Liver (tissue), 9 donors: ENCODE measurements around the gene UBASH3B. TPM values are rescaled to one million over a fixed set of nuclear protein-coding genes. Genes with fewer than 3 reads are reported as not detected.

Experiments used
- DNase-seq: peaks from one replicate; pipeline ENCODE4 v3.0.0-alpha.2; 2017; ENCODE audit warnings: low spot score
- H3K27ac ChIP-seq, 2 donors: one replicate each; pipeline ENCODE4 v1.7.0; 2013; ENCODE audit warnings: inconsistent platforms in 2 of 2, low read length in 2 of 2, control low read depth in 1 of 2, low read depth in 1 of 2, mild to moderate bottlenecking in 1 of 2
- H3K27me3 ChIP-seq, 4 donors: one replicate each; pipeline versions ENCODE4 v1.6.1 to v1.7.0; 2013; ENCODE audit warnings: low read length in 3 of 4, inconsistent platforms in 1 of 4, mild to moderate bottlenecking in 1 of 4, moderate library complexity in 1 of 4; ENCODE audit not compliant: control insufficient read depth in 4 of 4, insufficient read depth in 4 of 4
- H3K36me3 ChIP-seq, 4 donors: one replicate each; pipeline versions ENCODE4 v1.6.1 to v1.7.0; 2013; ENCODE audit warnings: low read length in 3 of 4, mild to moderate bottlenecking in 3 of 4, low read depth in 1 of 4, moderate library complexity in 1 of 4; ENCODE audit not compliant: control insufficient read depth in 4 of 4, insufficient read depth in 3 of 4
- H3K4me1 ChIP-seq, 4 donors: one replicate each; pipeline versions ENCODE4 v1.6.1 to v1.7.0; 2013; ENCODE audit warnings: low read length in 3 of 4, mild to moderate bottlenecking in 3 of 4, moderate library complexity in 1 of 4; ENCODE audit not compliant: control insufficient read depth in 4 of 4, insufficient read depth in 4 of 4
- H3K4me3 ChIP-seq, 3 donors: one replicate each; pipeline versions ENCODE4 v1.6.1 to v1.7.0; 2013; ENCODE audit warnings: low read length in 3 of 3, control low read depth in 1 of 3, low read depth in 1 of 3, mild to moderate bottlenecking in 1 of 3
- H3K9ac ChIP-seq, 2 donors: one replicate each; pipeline ENCODE4 v1.7.0; 2013; ENCODE audit warnings: low read length in 2 of 2, mild to moderate bottlenecking in 2 of 2, moderate library complexity in 2 of 2, control low read depth in 1 of 2, low read depth in 1 of 2
- H3K9me3 ChIP-seq, 4 donors: one replicate each; pipeline versions ENCODE4 v1.6.1 to v1.7.0; 2013; ENCODE audit warnings: low read length in 3 of 4; ENCODE audit not compliant: control insufficient read depth in 4 of 4
- EGR1 ChIP-seq, 2 donors: IDR thresholded peaks; 2 replicates each; pipeline ENCODE4 v1.6.1; 2016 to 2018; ENCODE audit warnings: antibody characterized with exemption in 2 of 2, low read depth in 2 of 2
- FOXA1 ChIP-seq: IDR thresholded peaks from 2 replicates; pipeline ENCODE4 v1.6.1; 2016; ENCODE audit warnings: antibody characterized with exemption
- FOXA2 ChIP-seq: IDR thresholded peaks from 2 replicates; pipeline ENCODE4 v1.6.1; 2016; ENCODE audit warnings: antibody characterized with exemption
- GABPA ChIP-seq, 2 donors: IDR thresholded peaks in 1 of 2; conservative IDR thresholded peaks in 1 of 2; 2 replicates each; pipeline ENCODE4 v1.6.1; 2016; ENCODE audit warnings: antibody characterized with exemption in 2 of 2, mild to moderate bottlenecking in 1 of 2, moderate library complexity in 1 of 2
- HNF4A ChIP-seq, 2 donors: conservative IDR thresholded peaks; 2 replicates each; pipeline ENCODE4 v1.6.1; 2016; ENCODE audit warnings: antibody characterized with exemption in 2 of 2, mild to moderate bottlenecking in 2 of 2
- HNF4G ChIP-seq: IDR thresholded peaks from 2 replicates; pipeline ENCODE4 v1.6.1; 2016; ENCODE audit warnings: antibody characterized with exemption
- JUND ChIP-seq, 2 donors: IDR thresholded peaks; 2 replicates each; pipeline ENCODE4 v1.6.1; 2016; ENCODE audit warnings: antibody characterized with exemption in 2 of 2
- MAX ChIP-seq: IDR thresholded peaks from 2 replicates; pipeline ENCODE4 v1.6.1; 2016; ENCODE audit warnings: antibody characterized with exemption
- NR2F2 ChIP-seq: IDR thresholded peaks from 2 replicates; pipeline ENCODE4 v1.6.1; 2016; ENCODE audit warnings: antibody characterized with exemption
- RAD21 ChIP-seq, 2 donors: IDR thresholded peaks; 2 replicates each; pipeline ENCODE4 v1.6.1; 2016; ENCODE audit warnings: antibody characterized with exemption in 2 of 2, mild to moderate bottlenecking in 2 of 2
- REST ChIP-seq: IDR thresholded peaks from 2 replicates; pipeline ENCODE4 v1.6.1; 2016; ENCODE audit warnings: antibody characterized with exemption, mild to moderate bottlenecking
- RXRA ChIP-seq, 2 donors: IDR thresholded peaks; 2 replicates each; pipeline ENCODE4 v1.6.1; 2017 to 2018; ENCODE audit warnings: antibody characterized with exemption in 2 of 2, mild to moderate bottlenecking in 1 of 2
- SP1 ChIP-seq: IDR thresholded peaks from 2 replicates; pipeline ENCODE4 v1.6.1; 2018; ENCODE audit warnings: antibody characterized with exemption, mild to moderate bottlenecking
- TAF1 ChIP-seq: conservative IDR thresholded peaks from 2 replicates; pipeline ENCODE4 v1.6.1; 2016; ENCODE audit warnings: antibody characterized with exemption, mild to moderate bottlenecking
- YY1 ChIP-seq: IDR thresholded peaks from 2 replicates; pipeline ENCODE4 v1.6.1; 2016; ENCODE audit warnings: antibody characterized with exemption, mild to moderate bottlenecking
- WGBS: extraction: QIAGEN DNeasy Blood & Tissue Kit; methylation state at CpG from one replicate; pipeline ENCODE4 v1.1.7; 2013; 5-methylcytosine and 5-hydroxymethylcytosine counted together
- polyA plus RNA-seq, 2 donors: library from polyadenylated mRNA; stranded (reverse) in 1 of 2; unstranded in 1 of 2; fragments of 200-250 nt in 1 of 2; fragments of >200 nt in 1 of 2; fragmentation: Nextera tagmentation in 1 of 2; extraction: Ambion mirVana in 1 of 2; gene quantifications; one replicate each; pipeline versions ENCODE4 v1.2.1 to v1.2.3, GENCODE V29; 2013 to 2015
- total RNA-seq, 2 donors: library from RNA; depleted of rRNA; stranded (reverse); fragments of >200 nt; gene quantifications; one replicate each; pipeline ENCODE4 v1.2.3, GENCODE V29; 2014
- TF ChIP-seq, protein P1 (sequence below): IDR thresholded peaks from 2 replicates; pipeline ENCODE4 v1.6.1; 2016; ENCODE audit warnings: antibody characterized with exemption
- TF ChIP-seq, protein P2 (sequence below): fragments of 150-350 bp; IDR thresholded peaks from 2 replicates; pipeline ENCODE4 v1.5.1; 2017; ENCODE audit warnings: improper control_type of control experiment, low read depth, low read length; ENCODE audit not compliant: missing input control
- TF ChIP-seq, protein P3 (sequence below): IDR thresholded peaks from 2 replicates; pipeline ENCODE4 v1.6.1; 2016; ENCODE audit warnings: antibody characterized with exemption
- donor health status: healthy.
- donor health status: healthy.
- donor health status: healthy.
- donor health status: healthy.
- donor health status: healthy.

UBASH3B gene
- total and polyA plus RNA-seq, 4 donors, result 0.48 to 5.5 (median 2.5) TPM

DNA sequence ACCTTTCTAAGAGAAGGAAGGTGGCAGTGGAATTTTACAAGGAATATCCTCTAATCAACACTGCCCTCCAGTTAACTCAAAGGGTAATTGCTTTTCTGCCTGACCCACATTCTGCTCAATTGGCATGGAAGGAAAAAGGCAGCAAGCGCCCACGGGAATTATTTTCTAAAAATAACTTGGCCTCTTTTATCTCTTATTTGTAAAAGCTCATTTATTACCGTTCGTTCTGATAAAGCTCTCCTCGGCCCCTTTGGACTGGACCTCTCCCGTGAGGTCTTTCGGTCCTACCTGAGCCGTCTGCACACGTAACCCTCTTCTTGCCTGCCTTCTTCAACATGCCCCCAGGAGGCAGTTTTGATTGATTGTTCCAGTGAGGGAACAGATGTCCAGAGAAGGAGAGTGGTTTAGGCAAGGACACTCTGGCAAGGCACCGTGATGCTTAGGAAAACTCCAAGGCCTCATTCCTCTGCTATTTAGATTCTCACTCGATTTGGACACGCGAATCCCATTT is 129.6 kb downstream of the UBASH3B start:
- TF ChIP-seq RXRA (IDR thresholded peaks at IDR 0.05) (no peak), MAX (no peak), EGR1 (IDR thresholded peaks at IDR 0.05; ENCODE audit: low read depth in 2 of 2) (no peak), FOXA1 (no peak), SP1 (no peak), JUND (IDR thresholded peaks at IDR 0.05) (no peak), RAD21 (IDR thresholded peaks at IDR 0.05) (no peak), HNF4G (no peak), HNF4A (conservative IDR thresholded peaks at IDR 0.05) (no peak)
- TF ChIP-seq, protein P1, sequence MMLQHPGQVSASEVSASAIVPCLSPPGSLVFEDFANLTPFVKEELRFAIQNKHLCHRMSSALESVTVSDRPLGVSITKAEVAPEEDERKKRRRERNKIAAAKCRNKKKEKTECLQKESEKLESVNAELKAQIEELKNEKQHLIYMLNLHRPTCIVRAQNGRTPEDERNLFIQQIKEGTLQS, result no peak
- TF ChIP-seq, protein P2, sequence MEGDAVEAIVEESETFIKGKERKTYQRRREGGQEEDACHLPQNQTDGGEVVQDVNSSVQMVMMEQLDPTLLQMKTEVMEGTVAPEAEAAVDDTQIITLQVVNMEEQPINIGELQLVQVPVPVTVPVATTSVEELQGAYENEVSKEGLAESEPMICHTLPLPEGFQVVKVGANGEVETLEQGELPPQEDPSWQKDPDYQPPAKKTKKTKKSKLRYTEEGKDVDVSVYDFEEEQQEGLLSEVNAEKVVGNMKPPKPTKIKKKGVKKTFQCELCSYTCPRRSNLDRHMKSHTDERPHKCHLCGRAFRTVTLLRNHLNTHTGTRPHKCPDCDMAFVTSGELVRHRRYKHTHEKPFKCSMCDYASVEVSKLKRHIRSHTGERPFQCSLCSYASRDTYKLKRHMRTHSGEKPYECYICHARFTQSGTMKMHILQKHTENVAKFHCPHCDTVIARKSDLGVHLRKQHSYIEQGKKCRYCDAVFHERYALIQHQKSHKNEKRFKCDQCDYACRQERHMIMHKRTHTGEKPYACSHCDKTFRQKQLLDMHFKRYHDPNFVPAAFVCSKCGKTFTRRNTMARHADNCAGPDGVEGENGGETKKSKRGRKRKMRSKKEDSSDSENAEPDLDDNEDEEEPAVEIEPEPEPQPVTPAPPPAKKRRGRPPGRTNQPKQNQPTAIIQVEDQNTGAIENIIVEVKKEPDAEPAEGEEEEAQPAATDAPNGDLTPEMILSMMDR, result no peak
- TF ChIP-seq, protein P3, sequence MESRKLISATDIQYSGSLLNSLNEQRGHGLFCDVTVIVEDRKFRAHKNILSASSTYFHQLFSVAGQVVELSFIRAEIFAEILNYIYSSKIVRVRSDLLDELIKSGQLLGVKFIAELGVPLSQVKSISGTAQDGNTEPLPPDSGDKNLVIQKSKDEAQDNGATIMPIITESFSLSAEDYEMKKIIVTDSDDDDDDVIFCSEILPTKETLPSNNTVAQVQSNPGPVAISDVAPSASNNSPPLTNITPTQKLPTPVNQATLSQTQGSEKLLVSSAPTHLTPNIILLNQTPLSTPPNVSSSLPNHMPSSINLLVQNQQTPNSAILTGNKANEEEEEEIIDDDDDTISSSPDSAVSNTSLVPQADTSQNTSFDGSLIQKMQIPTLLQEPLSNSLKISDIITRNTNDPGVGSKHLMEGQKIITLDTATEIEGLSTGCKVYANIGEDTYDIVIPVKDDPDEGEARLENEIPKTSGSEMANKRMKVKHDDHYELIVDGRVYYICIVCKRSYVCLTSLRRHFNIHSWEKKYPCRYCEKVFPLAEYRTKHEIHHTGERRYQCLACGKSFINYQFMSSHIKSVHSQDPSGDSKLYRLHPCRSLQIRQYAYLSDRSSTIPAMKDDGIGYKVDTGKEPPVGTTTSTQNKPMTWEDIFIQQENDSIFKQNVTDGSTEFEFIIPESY, result no peak
- WGBS, result 75% methylated on average over 13 of the region's 13 CpGs
- H3K4me1 ChIP-seq, result peaks cover 0 to 3% (median 0%) of the 10 kb centered on the region in 4 donors
- no peaks in the 10 kb centered on the region for H3K27me3 ChIP-seq
- no peak for DNase-seq
- no peak overlapping the region for H3K27ac ChIP-seq
- H3K9me3 ChIP-seq, result no peaks in the 10 kb centered on the region
- no peak overlapping the region for H3K4me3 ChIP-seq
- H3K9ac ChIP-seq, result no peak overlapping the region
- H3K36me3 ChIP-seq, result peaks cover 0 to 3% (median 0%) of the 10 kb centered on the region in 4 donors

GRCh38 chr11:122786896-122787295 is 131.4 kb downstream of the UBASH3B start:
- whole genome bisulfite sequencing, result 88% methylated on average over 7 of the region's 7 CpGs
- H3K27me3 ChIP-seq, result no peaks in the 10 kb centered on the region
- H3K9ac ChIP-seq, result no peak overlapping the region
- DNase-seq, result no peak
- TF ChIP-seq JUND (IDR thresholded peaks at IDR 0.05), result no peak
- no peak for TF ChIP-seq YY1
- TF ChIP-seq, protein P2, result no peak
- TF ChIP-seq, protein P3, result no peak
- TF ChIP-seq GABPA (IDR thresholded peaks at IDR 0.05 in 1 of 2, conservative IDR thresholded peaks at IDR 0.05 in 1 of 2), result no peak
- no peak for TF ChIP-seq MAX
- no peak for TF ChIP-seq NR2F2
- no peak for TF ChIP-seq SP1
- TF ChIP-seq EGR1 (IDR thresholded peaks at IDR 0.05; ENCODE audit: low read depth in 2 of 2), result no peak
- no peak for TF ChIP-seq FOXA1
- no peak for TF ChIP-seq TAF1
- no peak for TF ChIP-seq HNF4A (conservative IDR thresholded peaks at IDR 0.05)
- no peak for TF ChIP-seq RAD21 (IDR thresholded peaks at IDR 0.05)
- TF ChIP-seq RXRA (IDR thresholded peaks at IDR 0.05), result no peak
- no peak for TF ChIP-seq REST
- TF ChIP-seq HNF4G, result no peak
- TF ChIP-seq FOXA2, result no peak
- TF ChIP-seq, protein P1, result no peak
- H3K4me1 ChIP-seq, result no peaks in the 10 kb centered on the region
- no peaks in the 10 kb centered on the region for H3K9me3 ChIP-seq
- no peak overlapping the region for H3K4me3 ChIP-seq
- peaks cover 0 to 3% (median 0%) of the 10 kb centered on the region in 4 donors for H3K36me3 ChIP-seq
- no peak overlapping the region for H3K27ac ChIP-seq
